Measurements from ENCODE around the gene ZNF507. TPM values are rescaled to one million over a fixed set of nuclear protein-coding genes. Genes with fewer than 3 reads are reported as not detected.

The ZNF507 gene
- 10 to 100 TPM; 24.8 to 30.5 TPM for total RNA-seq

GRCh38 chr19:32345261-32346207 lies at the start of gene ZNF507:
Gene ZNF507 (plus strand): TSS chr19:32345610. CDS start chr19:32352831, 7,221 bp downstream.
- Mint-ChIP-seq H3K9me3 (ENCODE audit: low read depth) (no peaks in the 10 kb centered on the region), H3K4me3 (peak within 1 kb of the TSS; percentile 98), H3K36me3 (peaks cover 27% of the 10 kb centered on the region), H3K27me3 (peaks cover 3% of the 10 kb centered on the region), H3K27ac (peak within 1 kb of the TSS; percentile 94), H3K4me1 (peaks cover 35% of the 10 kb centered on the region)
- CTCF ChIA-PET = interaction anchor here (0.7 to 2.2 kb wide), 2 partner anchors 12 to 16 kb away, joined by 3 to 13 read pairs; no protein-coding TSS in a partner anchor
- ATAC-seq = peak; percentile 90
- peak; percentile 90 for DNase-seq

- H3K9me3 Mint-ChIP-seq (ENCODE audit: low read depth) = no peaks in the 10 kb centered on the region
- no peak for DNase-seq
- no peaks in the 10 kb centered on the region for H3K4me1 Mint-ChIP-seq
- H3K4me3 Mint-ChIP-seq = no peak overlapping the region
- no peaks in the 10 kb centered on the region for H3K36me3 Mint-ChIP-seq
- CTCF ChIA-PET = no interaction called here
- H3K27me3 Mint-ChIP-seq = peaks cover 13% of the 10 kb centered on the region
- no peak for ATAC-seq
- no peak overlapping the region for H3K27ac Mint-ChIP-seq
These were observed 48.7 kb upstream of the ZNF507 start for GRCh38 chr19:32296694-32297093.

- H3K27ac Mint-ChIP-seq = no peak overlapping the region
- DNase-seq = no peak
- CTCF ChIA-PET = no interaction called here
- peaks cover 21% of the 10 kb centered on the region for H3K27me3 Mint-ChIP-seq
- H3K4me3 Mint-ChIP-seq = no peak overlapping the region
- H3K9me3 Mint-ChIP-seq (ENCODE audit: low read depth) = no peaks in the 10 kb centered on the region
- no peaks in the 10 kb centered on the region for H3K36me3 Mint-ChIP-seq
- H3K4me1 Mint-ChIP-seq = no peaks in the 10 kb centered on the region
- no peak for ATAC-seq
These were observed 42.6 kb upstream of the ZNF507 start for GRCh38 chr19:32302778-32303177.

GRCh38 chr19:32303193-32303592 lies 42.2 kb upstream of the ZNF507 start:
- no peaks in the 10 kb centered on the region for H3K4me1 Mint-ChIP-seq
- no peak for DNase-seq
- no peak overlapping the region for H3K27ac Mint-ChIP-seq
- H3K36me3 Mint-ChIP-seq = no peaks in the 10 kb centered on the region
- H3K9me3 Mint-ChIP-seq (ENCODE audit: low read depth) = no peaks in the 10 kb centered on the region
- no peak for ATAC-seq
- H3K27me3 Mint-ChIP-seq = peaks cover 21% of the 10 kb centered on the region
- no peak overlapping the region for H3K4me3 Mint-ChIP-seq
- CTCF ChIA-PET = no interaction called here

- Mint-ChIP-seq H3K9me3 (ENCODE audit: low read depth) (no peaks in the 10 kb centered on the region), H3K4me3 (no peak overlapping the region), H3K36me3 (no peaks in the 10 kb centered on the region), H3K27ac (no peak overlapping the region), H3K27me3 (peaks cover 13% of the 10 kb centered on the region), H3K4me1 (no peaks in the 10 kb centered on the region)
- no peak for DNase-seq
- ATAC-seq = no peak
- CTCF ChIA-PET = no interaction called here
These were observed 37.8 kb upstream of the ZNF507 start for GRCh38 chr19:32307591-32307990.

GRCh38 chr19:32308431-32309077 lies 36.9 kb upstream of the ZNF507 start:
- DNase-seq = no peak
- CTCF ChIA-PET = no interaction called here
- Mint-ChIP-seq H3K4me1 (no peaks in the 10 kb centered on the region), H3K9me3 (ENCODE audit: low read depth) (no peaks in the 10 kb centered on the region), H3K4me3 (no peak overlapping the region), H3K36me3 (no peaks in the 10 kb centered on the region), H3K27ac (no peak overlapping the region), H3K27me3 (peaks cover 8% of the 10 kb centered on the region)
- no peak for ATAC-seq

GRCh38 chr19:32309711-32310390 lies 35.6 kb upstream of the ZNF507 start:
- DNase-seq = no peak
- H3K4me1 Mint-ChIP-seq = no peaks in the 10 kb centered on the region
- CTCF ChIA-PET = no interaction called here
- H3K9me3 Mint-ChIP-seq (ENCODE audit: low read depth) = no peaks in the 10 kb centered on the region
- no peak overlapping the region for H3K4me3 Mint-ChIP-seq
- H3K27me3 Mint-ChIP-seq = peaks cover 8% of the 10 kb centered on the region
- no peaks in the 10 kb centered on the region for H3K36me3 Mint-ChIP-seq
- ATAC-seq = no peak
- H3K27ac Mint-ChIP-seq = no peak overlapping the region

GRCh38 chr19:32311371-32311770 lies 34.0 kb upstream of the ZNF507 start:
- Mint-ChIP-seq H3K27ac (no peak overlapping the region), H3K9me3 (ENCODE audit: low read depth) (no peaks in the 10 kb centered on the region), H3K4me1 (no peaks in the 10 kb centered on the region), H3K36me3 (no peaks in the 10 kb centered on the region), H3K27me3 (peaks cover 8% of the 10 kb centered on the region), H3K4me3 (no peak overlapping the region)
- ATAC-seq (no peak), DNase-seq (no peak)
- CTCF ChIA-PET = no interaction called here

- no peak for DNase-seq
- Mint-ChIP-seq H3K4me3 (no peak overlapping the region), H3K27me3 (peaks cover 5% of the 10 kb centered on the region), H3K36me3 (no peaks in the 10 kb centered on the region), H3K27ac (no peak overlapping the region), H3K9me3 (ENCODE audit: low read depth) (no peaks in the 10 kb centered on the region), H3K4me1 (no peaks in the 10 kb centered on the region)
- no peak for ATAC-seq
- CTCF ChIA-PET = no interaction called here
These were observed 31.7 kb upstream of the ZNF507 start for GRCh38 chr19:32313569-32314265.

GRCh38 chr19:32316034-32316433 lies 29.4 kb upstream of the ZNF507 start:
- no peak for DNase-seq
- Mint-ChIP-seq H3K27ac (no peak overlapping the region), H3K9me3 (ENCODE audit: low read depth) (no peaks in the 10 kb centered on the region), H3K4me3 (no peak overlapping the region), H3K27me3 (peaks cover 5% of the 10 kb centered on the region), H3K4me1 (peaks cover 2% of the 10 kb centered on the region), H3K36me3 (no peaks in the 10 kb centered on the region)
- CTCF ChIA-PET = no interaction called here
- ATAC-seq = no peak

- H3K4me3 Mint-ChIP-seq = no peak overlapping the region
- no peak for DNase-seq
- peaks cover 5% of the 10 kb centered on the region for H3K27me3 Mint-ChIP-seq
- H3K4me1 Mint-ChIP-seq = peaks cover 2% of the 10 kb centered on the region
- H3K9me3 Mint-ChIP-seq (ENCODE audit: low read depth) = no peaks in the 10 kb centered on the region
- CTCF ChIA-PET = no interaction called here
- no peak for ATAC-seq
- H3K36me3 Mint-ChIP-seq = no peaks in the 10 kb centered on the region
- H3K27ac Mint-ChIP-seq = no peak overlapping the region
These were observed 28.3 kb upstream of the ZNF507 start for GRCh38 chr19:32317086-32317485.

GRCh38 chr19:32318884-32319520 lies 26.4 kb upstream of the ZNF507 start:
- no peak for ATAC-seq
- H3K36me3 Mint-ChIP-seq = no peaks in the 10 kb centered on the region
- H3K9me3 Mint-ChIP-seq (ENCODE audit: low read depth) = no peaks in the 10 kb centered on the region

GRCh38 chr19:32322541-32322940 lies 22.9 kb upstream of the ZNF507 start:
- Mint-ChIP-seq H3K27me3 (peaks cover 7% of the 10 kb centered on the region), H3K36me3 (no peaks in the 10 kb centered on the region), H3K4me3 (no peak overlapping the region), H3K27ac (no peak overlapping the region), H3K4me1 (peaks cover 2% of the 10 kb centered on the region), H3K9me3 (ENCODE audit: low read depth) (no peaks in the 10 kb centered on the region)
- CTCF ChIA-PET = no interaction called here
- DNase-seq (no peak), ATAC-seq (no peak)

More at GRCh38 chr19:32318884-32319520, 26.4 kb upstream of the ZNF507 start:
- no peak for DNase-seq
- Mint-ChIP-seq H3K4me3 (no peak overlapping the region), H3K27ac (no peak overlapping the region), H3K4me1 (peaks cover 2% of the 10 kb centered on the region), H3K27me3 (peaks cover 5% of the 10 kb centered on the region)
- CTCF ChIA-PET = interaction anchor here (1.5 kb wide), 1 partner anchor 21 kb away, joined by 3 read pairs; no protein-coding TSS in a partner anchor
